KG1 (cell line): ENCODE data around the gene ETF1.

ENCODE experiments used
- DNase-seq: peaks from one replicate; lab custom pipeline; 2025; lab: John Stamatoyannopoulos, UW

ETF1 gene

GRCh38 chr5:138563340-138564118 is 20.5 kb upstream of the ETF1 start:
- no peak for DNase-seq

GRCh38 chr5:138560971-138561370 is 17.9 kb upstream of the ETF1 start:
- no peak for DNase-seq

GRCh38 chr5:138559937-138560336 is 16.9 kb upstream of the ETF1 start:
- DNase-seq, result no peak

- DNase-seq, result no peak
Measured at GRCh38 chr5:138557677-138558076, 14.6 kb upstream of the ETF1 start.

- no peak for DNase-seq
Measured at GRCh38 chr5:138554143-138554542, 11.1 kb upstream of the ETF1 start.

- no peak for DNase-seq
Measured at GRCh38 chr5:138553437-138554095, 10.5 kb upstream of the ETF1 start.

- no peak for DNase-seq
Measured at GRCh38 chr5:138552657-138553056, 9.6 kb upstream of the ETF1 start.

- no peak for DNase-seq
Measured at GRCh38 chr5:138549414-138549813, 6.4 kb upstream of the ETF1 start.

- DNase-seq, result no peak
Measured at GRCh38 chr5:138545919-138546562, 3.0 kb upstream of the ETF1 start.

- no peak for DNase-seq
Measured at GRCh38 chr5:138544181-138545134, 1.4 kb upstream of the ETF1 start.

- DNase-seq, result no peak
Measured at GRCh38 chr5:138543730-138544104, 681 bp upstream of the ETF1 start.

GRCh38 chr5:138542180-138542955 is 668 bp downstream of the ETF1 start:
- DNase-seq, result no peak

- DNase-seq, result no peak
Measured at GRCh38 chr5:138541511-138542179, 1.4 kb downstream of the ETF1 start.

- DNase-seq, result no peak
Measured at GRCh38 chr5:138539791-138540190, 3.2 kb downstream of the ETF1 start.

GRCh38 chr5:138538943-138539627 is 4.0 kb downstream of the ETF1 start:
- no peak for DNase-seq

GRCh38 chr5:138536665-138537315 is 6.2 kb downstream of the ETF1 start:
- DNase-seq, result no peak

GRCh38 chr5:138536215-138536614 is 6.8 kb downstream of the ETF1 start:
- no peak for DNase-seq

- DNase-seq, result no peak
Measured at GRCh38 chr5:138533973-138534941, 8.8 kb downstream of the ETF1 start.
